Colonic mucosa (tissue), 4 donors: ENCODE data around the gene GADD45B. TPM values are rescaled to one million over a fixed set of nuclear protein-coding genes. Genes with fewer than 3 reads are reported as not detected.
A peak's percentile ranks its signal among the peaks of the same experiment; 100 is the strongest.

Source experiments
- DNase-seq: peaks from one replicate; pipeline ENCODE4 v3.0.0-alpha.2; 2020
- H3K27ac ChIP-seq: fragments of 200-600 bp; one replicate; pipeline ENCODE4 v1.8.0; 2021
- H3K27me3 ChIP-seq: fragments of 200-600 bp; one replicate; pipeline ENCODE4 v1.8.0; 2021
- H3K36me3 ChIP-seq: fragments of 200-600 bp; one replicate; pipeline ENCODE4 v1.8.0; 2021
- H3K4me1 ChIP-seq: fragments of 200-600 bp; one replicate; pipeline ENCODE4 v1.8.0; 2021; ENCODE audit warnings: mild to moderate bottlenecking
- H3K4me3 ChIP-seq: fragments of 200-600 bp; one replicate; pipeline ENCODE4 v1.8.0; 2021
- H3K9ac ChIP-seq, 2 donors: one replicate each; pipeline ENCODE4 v1.7.0; 2013; ENCODE audit warnings: control low read depth in 2 of 2, low read depth in 2 of 2, low read length in 2 of 2
- H3K9me3 ChIP-seq: fragments of 200-600 bp; one replicate; pipeline ENCODE4 v1.8.0; 2021
- intact Hi-C: fragments of 100-400 bp; cut with DNase I; formaldehyde crosslinking; loops from one replicate; pipeline ENCODE4 v1.14.1; 2022
- total RNA-seq, 2 donors: library from RNA; stranded (reverse); fragmentation: NEBNext Ultra II Directional in 1 of 2; extraction: Animal tissue kit (Norgen Biotek cat#: 25700) in 1 of 2; gene quantifications; one replicate each; pipeline ENCODE4 v1.2.1, GENCODE V29; 2021
- TF ChIP-seq, protein P1 (sequence below): fragments of 200-600 bp; IDR thresholded peaks from one replicate; pipeline ENCODE4 v1.8.0; 2022; ENCODE audit warnings: antibody characterized with exemption, mild to moderate bottlenecking
- donor health status: healthy.
- donor health status: DM: no; HTN: no; CAD: no.
- donor health status: DM: no; HTN: no; CAD: no.

The GADD45B gene
- total RNA-seq, 2 donors from 2014 or later, result 17.5 to 21.6 TPM

DNA sequence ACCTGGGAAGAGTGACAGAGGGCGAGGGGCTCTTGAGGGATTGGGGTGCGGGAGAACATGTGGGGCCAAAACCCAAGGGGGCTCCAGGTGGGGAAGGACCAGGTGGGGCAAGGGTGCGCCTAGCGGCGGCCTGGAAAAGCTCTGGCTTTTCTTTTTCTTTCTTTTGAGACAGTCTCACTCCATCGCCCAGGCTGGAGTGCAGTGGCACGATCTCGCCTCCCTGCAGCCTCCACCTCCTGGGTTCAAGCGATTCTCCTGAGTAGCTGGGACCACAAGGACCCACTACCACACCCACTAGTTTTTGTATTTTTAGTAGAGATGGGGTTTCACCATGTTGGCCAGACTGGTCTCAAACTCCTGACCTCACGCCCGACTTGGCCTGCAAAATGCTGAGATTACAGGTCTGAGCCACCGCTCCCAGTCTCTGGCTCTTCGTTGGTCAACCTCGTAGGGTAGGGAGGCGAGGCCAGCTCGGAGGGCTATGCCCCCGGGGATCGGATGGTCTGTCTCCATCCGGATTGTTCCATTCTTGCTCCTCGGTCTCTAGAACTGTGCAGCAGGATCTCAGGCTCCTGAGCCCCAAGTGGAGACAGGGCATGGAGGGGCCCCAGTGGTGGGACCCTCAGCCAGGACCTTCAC is 3.7 kb downstream of the GADD45B start:
- Histone ChIP-seq H3K4me3 (peak overlapping the region; percentile 73), H3K9me3 (no peaks in the 10 kb centered on the region), H3K27ac (no peak overlapping the region), H3K36me3 (no peaks in the 10 kb centered on the region), H3K27me3 (no peaks in the 10 kb centered on the region), H3K9ac (peak overlapping the region; percentile 54 to 87), H3K4me1 (no peaks in the 10 kb centered on the region)
- TF ChIP-seq, protein P1, sequence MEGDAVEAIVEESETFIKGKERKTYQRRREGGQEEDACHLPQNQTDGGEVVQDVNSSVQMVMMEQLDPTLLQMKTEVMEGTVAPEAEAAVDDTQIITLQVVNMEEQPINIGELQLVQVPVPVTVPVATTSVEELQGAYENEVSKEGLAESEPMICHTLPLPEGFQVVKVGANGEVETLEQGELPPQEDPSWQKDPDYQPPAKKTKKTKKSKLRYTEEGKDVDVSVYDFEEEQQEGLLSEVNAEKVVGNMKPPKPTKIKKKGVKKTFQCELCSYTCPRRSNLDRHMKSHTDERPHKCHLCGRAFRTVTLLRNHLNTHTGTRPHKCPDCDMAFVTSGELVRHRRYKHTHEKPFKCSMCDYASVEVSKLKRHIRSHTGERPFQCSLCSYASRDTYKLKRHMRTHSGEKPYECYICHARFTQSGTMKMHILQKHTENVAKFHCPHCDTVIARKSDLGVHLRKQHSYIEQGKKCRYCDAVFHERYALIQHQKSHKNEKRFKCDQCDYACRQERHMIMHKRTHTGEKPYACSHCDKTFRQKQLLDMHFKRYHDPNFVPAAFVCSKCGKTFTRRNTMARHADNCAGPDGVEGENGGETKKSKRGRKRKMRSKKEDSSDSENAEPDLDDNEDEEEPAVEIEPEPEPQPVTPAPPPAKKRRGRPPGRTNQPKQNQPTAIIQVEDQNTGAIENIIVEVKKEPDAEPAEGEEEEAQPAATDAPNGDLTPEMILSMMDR, result no peak
- intact Hi-C loops, result loop anchor here (5.0 kb wide), 1 partner anchor 63 kb away; no protein-coding TSS in a partner anchor
- no peak for DNase-seq

DNA sequence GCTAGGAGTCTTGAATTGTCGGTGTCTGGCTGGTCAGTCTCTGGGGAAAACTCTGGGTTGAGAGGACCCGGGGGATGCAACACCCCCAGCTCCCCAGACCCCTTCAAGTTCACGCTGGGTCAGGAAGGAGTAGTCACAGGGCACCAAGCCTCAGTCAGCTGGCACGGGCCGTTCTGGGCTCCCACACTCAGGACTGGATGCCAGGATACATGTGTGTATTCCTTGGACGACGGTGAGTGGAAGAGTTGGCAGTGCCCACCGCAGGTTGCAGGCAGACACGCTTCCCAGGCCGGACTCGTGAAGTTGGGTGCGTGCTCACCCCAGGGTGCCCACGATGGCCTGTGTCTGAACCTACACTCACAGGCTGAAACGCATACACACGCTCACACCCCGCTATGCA is 5.5 kb downstream of the GADD45B start:
- H3K27me3 ChIP-seq, result no peaks in the 10 kb centered on the region
- no peaks in the 10 kb centered on the region for H3K4me1 ChIP-seq
- DNase-seq, result no peak
- intact Hi-C loops, result no loop called here
- H3K9ac ChIP-seq, result no peak overlapping the region
- H3K27ac ChIP-seq, result no peak overlapping the region
- H3K36me3 ChIP-seq, result no peaks in the 10 kb centered on the region
- no peak overlapping the region for H3K4me3 ChIP-seq
- TF ChIP-seq, protein P1, result no peak
- H3K9me3 ChIP-seq, result no peaks in the 10 kb centered on the region

DNA sequence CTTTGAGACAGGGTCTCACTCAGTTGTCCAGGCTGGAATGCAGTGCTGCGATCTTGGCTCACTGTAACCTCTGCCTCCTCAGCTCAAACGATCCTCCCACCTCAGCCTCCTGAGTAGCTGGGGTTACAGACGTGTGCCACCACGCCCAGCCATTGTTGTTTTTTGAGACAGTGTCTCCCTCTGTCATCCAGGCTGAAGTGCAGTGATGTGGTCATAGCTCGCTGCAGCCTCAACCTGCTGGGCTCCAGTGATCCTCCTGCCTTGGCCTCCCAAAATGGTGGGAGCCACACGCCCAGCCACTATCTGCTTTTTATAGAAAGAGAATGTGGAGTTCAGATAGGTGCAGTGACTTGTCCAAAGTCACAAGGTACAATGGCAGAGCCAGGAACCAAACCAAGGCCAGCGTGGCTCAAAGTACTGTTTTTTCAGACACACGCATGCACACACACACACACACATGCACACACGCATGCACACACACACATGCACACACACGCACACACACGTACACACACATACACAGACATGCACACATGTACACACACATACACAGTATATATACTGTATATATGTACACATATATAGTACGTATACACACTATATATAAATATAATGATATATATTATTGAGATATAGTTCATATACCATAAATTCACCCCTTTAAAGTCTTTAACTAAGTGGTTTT is 6.6 kb downstream of the GADD45B start:
- H3K36me3 ChIP-seq, result no peaks in the 10 kb centered on the region
- no peaks in the 10 kb centered on the region for H3K9me3 ChIP-seq
- no peak overlapping the region for H3K9ac ChIP-seq
- H3K27ac ChIP-seq, result no peak overlapping the region
- no peaks in the 10 kb centered on the region for H3K4me1 ChIP-seq
- TF ChIP-seq, protein P1, result no peak
- DNase-seq, result no peak
- intact Hi-C loops, result no loop called here
- no peak overlapping the region for H3K4me3 ChIP-seq
- no peaks in the 10 kb centered on the region for H3K27me3 ChIP-seq

DNA sequence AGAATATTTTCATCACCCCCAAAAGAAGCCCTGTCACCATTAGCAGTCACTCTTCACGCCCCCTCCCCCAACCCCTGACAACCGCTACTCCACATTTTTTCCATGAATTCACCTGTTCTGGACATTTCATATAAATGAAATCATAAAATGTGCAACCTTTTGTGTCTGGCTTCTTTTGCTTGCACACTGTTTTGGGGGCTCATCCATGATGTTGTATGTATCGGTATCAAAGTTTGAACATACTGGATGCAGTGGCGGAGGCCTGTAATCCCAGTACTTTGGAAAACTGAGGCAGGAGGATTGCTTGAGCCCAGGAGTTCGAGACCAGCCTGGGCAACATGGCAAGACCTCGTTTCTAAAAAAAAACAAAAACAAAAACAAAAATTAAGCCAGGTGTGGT is 7.2 kb downstream of the GADD45B start:
- no peak overlapping the region for H3K9ac ChIP-seq
- TF ChIP-seq, protein P1, result no peak
- DNase-seq, result no peak
- no peaks in the 10 kb centered on the region for H3K4me1 ChIP-seq
- intact Hi-C loops, result no loop called here
- no peak overlapping the region for H3K4me3 ChIP-seq
- no peaks in the 10 kb centered on the region for H3K9me3 ChIP-seq
- H3K36me3 ChIP-seq, result no peaks in the 10 kb centered on the region
- no peak overlapping the region for H3K27ac ChIP-seq
- H3K27me3 ChIP-seq, result no peaks in the 10 kb centered on the region

DNA sequence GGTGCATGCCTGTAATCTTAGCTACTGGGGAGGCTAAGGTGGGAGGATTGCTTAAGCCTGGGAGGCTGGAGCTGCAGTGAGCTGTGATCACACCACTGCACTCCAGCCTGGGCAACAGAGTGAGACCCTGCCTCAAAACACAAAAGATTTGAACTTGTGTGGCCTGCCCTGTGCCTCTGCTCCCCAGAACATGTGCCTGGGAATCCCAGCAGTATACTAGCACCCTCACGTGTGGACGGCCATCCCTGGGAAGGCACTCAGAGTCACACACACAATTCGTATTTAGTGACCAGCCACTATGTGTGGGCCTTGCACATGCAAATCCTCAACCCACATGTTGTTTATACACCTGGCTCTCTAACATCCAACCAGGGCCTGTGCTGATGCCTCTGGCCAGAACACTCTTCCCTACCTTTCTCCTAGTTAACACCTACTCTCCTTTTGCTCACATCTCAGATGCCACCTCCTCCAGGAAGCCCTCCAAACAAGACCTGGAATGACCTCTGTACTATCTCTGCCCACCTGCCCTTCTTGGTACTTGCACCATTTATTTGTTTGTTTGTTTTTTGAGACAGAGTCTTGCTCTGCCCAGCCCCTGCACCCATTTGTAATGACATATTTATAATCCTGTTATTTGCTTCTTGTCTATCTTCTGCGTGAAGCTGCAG is 7.7 kb downstream of the GADD45B start:
- intact Hi-C loops, result no loop called here
- Histone ChIP-seq H3K9ac (no peak overlapping the region), H3K9me3 (no peaks in the 10 kb centered on the region), H3K27me3 (no peaks in the 10 kb centered on the region), H3K4me1 (peaks cover 4% of the 10 kb centered on the region), H3K4me3 (no peak overlapping the region), H3K36me3 (no peaks in the 10 kb centered on the region), H3K27ac (no peak overlapping the region)
- TF ChIP-seq, protein P1, result no peak
- no peak for DNase-seq
